SH-SY5Y (cell line): ENCODE data around the gene TNS4.

Source experiments
- GATA2 ChIP-seq: IDR thresholded peaks from 2 replicates; pipeline ENCODE4 v1.6.1; 2011; ENCODE audit warnings: mild to moderate bottlenecking, low read depth, low read length
- GATA3 ChIP-seq: IDR thresholded peaks from 2 replicates; pipeline ENCODE4 v1.6.1; 2011; ENCODE audit warnings: low read depth, mild to moderate bottlenecking, low read length, moderate library complexity

TNS4 gene

GRCh38 chr17:40515491-40516041 lies 14.1 kb upstream of the TNS4 start:
- TF ChIP-seq GATA2 (no peak), GATA3 (no peak)

DNA sequence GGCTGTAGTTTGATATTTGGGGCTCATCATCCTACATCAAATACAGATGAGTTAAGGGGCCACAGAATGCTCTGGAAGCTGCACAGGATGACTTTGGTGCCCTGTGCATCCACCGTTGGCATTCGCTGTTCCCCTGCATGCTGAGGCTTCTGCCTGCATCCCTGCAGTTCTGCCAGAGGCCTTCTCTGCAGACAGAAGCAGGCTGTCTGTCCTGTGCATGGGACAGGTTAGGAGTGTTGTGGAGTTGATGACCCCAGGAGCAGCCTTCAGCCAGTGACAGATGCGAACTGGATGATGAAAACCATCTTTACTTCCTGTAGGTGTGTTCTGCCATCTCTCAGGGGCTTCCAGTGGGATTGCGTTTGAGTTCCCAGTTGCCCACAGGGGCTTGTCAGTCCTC lies 13.6 kb upstream of the TNS4 start:
- no peak for TF ChIP-seq GATA3
- no peak for TF ChIP-seq GATA2

GRCh38 chr17:40514013-40514875 lies 12.8 kb upstream of the TNS4 start:
- TF ChIP-seq GATA2 (no peak), GATA3 (no peak)

DNA sequence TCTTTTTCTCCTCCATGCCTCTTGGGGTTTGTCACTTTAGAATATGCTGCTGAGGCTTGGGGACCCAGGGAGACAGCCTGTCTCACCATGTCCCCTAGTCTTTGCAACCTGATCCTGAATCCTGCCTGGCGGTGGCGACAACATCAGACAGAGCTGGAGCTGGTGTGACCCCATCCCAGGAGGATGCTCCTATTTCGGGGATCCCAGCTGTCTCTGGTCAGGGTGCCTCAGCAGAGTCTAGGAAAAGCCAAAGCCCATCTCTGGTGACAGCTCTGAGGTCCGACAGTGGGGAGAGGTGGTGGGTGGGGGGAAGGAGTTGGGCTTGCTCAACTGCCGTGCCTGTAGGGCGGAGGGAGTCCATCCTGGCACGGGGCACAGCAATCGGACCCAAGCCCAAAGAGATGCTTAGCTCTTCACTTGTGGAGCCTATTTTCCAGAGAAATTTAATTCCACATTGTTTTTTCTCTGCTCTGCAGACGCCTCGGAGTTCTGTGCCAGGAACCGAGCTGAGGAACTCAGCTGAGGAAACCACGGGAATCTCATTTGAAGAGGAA lies 10.3 kb upstream of the TNS4 start:
- TF ChIP-seq GATA3 (no peak), GATA2 (no peak)

DNA sequence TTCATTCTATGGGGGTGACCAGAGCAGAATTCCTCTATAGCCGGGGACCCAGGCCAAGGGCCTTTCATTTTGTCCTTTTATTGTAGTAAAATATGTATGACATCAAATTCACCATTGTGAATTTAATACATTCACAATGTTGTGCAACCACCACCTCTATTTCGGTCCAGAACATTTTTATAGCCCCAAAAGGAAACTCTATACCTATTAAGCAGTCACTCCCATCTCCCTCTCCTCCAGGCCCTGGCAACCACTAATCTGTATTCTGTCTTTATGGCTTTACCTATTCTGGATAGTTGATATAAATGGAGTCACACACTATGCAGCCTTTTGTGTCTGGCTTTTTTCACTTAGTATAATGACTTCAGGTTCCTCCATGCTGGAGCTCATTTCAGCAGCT lies 9.7 kb upstream of the TNS4 start:
- TF ChIP-seq GATA3 (no peak), GATA2 (no peak)

GRCh38 chr17:40510328-40510648 lies 8.9 kb upstream of the TNS4 start:
- TF ChIP-seq GATA3 (no peak), GATA2 (no peak)

- TF ChIP-seq GATA3 (no peak), GATA2 (no peak)
Measured at GRCh38 chr17:40509626-40510327, 8.4 kb upstream of the TNS4 start.

GRCh38 chr17:40506786-40507185 lies 5.4 kb upstream of the TNS4 start:
- TF ChIP-seq GATA2 (no peak), GATA3 (no peak)

DNA sequence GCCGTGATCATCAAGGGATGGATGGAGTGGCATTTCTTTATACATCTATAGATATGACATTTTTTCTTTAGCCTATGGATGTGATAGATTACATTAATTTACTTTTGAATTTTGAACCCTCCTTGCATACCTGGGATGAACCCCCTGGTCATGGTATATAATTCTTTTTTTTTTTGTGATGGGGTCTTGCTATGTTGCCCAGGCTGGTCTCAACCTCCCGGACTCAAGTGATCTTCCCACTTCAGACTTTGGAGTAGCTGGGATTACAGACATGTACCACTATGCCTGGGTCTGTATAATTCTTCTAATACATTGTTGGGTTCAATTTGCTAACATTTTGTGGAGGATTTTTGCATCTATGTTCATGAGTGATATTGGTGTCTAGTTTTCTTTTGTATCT lies 1.7 kb upstream of the TNS4 start:
- no peak for TF ChIP-seq GATA3

DNA sequence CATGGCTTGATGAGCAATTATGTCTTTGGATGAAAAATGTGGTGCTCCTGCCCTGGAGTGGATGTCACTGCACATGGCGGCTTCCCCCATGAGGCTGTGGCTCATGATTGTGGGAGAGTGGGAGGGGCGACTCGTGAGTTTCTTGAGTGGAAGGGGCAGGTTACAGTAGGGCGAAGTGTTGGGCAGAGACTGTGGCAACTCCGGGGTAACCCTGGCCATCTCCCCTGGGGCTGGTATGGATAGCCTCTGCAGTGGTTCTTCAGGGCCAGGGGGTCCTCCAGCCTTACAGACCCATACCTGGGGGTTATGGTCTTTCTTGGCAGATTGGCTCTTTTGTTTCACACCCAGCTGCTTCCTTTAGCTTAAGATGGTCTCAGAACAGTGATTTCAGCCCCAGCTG lies 1.3 kb upstream of the TNS4 start:
- no peak for TF ChIP-seq GATA2
- TF ChIP-seq GATA3 = no peak

DNA sequence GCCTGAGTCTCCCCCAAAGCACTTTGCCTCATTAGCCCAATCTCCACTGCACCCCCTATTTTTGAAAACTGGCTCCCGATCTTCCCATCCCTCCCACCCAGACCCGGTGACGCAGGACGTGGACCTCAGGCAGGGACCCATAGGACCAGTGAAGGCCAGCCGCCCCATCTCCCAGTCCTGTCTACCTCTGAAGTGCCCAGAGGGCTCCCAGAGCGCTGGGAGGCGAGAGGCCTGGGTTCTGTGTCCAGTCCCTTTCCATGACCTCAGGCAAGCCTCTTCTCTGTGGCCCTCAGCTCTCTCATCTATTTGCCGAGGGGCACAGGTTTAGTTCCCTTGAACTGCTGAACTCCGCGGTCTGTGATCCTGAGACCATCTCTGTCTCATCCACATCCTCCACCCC lies 714 bp downstream of the TNS4 start:
- no peak for TF ChIP-seq GATA3
- no peak for TF ChIP-seq GATA2

GRCh38 chr17:40500190-40500589 lies 1.2 kb downstream of the TNS4 start:
- TF ChIP-seq GATA3 (no peak), GATA2 (no peak)

- TF ChIP-seq GATA2 = no peak
- TF ChIP-seq GATA3 = no peak
Measured at GRCh38 chr17:40499551-40500189, 1.8 kb downstream of the TNS4 start.
